RPMI8226 (cell line): ENCODE measurements around the gene ECI1.
"Not testable (repeated sequence)": the region's sequence is repeated elsewhere in the genome, so short reads cannot be mapped to it uniquely, and the experiment has no call there.

Experiments
- DNase-seq: peaks from one replicate; pipeline ENCODE4 v3.0.0-alpha.2; 2015

ECI1 gene

GRCh38 chr16:2278956-2279800 is 27.8 kb upstream of the ECI1 start:
- DNase-seq: no peak

GRCh38 chr16:2278272-2278608 is 26.9 kb upstream of the ECI1 start:
- peak; percentile 76 for DNase-seq

- no peak for DNase-seq
Observed at GRCh38 chr16:2277466-2278271, 26.3 kb upstream of the ECI1 start.

- no peak for DNase-seq
Observed at GRCh38 chr16:2276368-2277195, 25.2 kb upstream of the ECI1 start.

GRCh38 chr16:2275476-2276367 is 24.3 kb upstream of the ECI1 start:
- no peak for DNase-seq

- DNase-seq: no peak
Observed at GRCh38 chr16:2273931-2274330, 22.5 kb upstream of the ECI1 start.

GRCh38 chr16:2273484-2273883 is 22.1 kb upstream of the ECI1 start:
- no peak for DNase-seq

- DNase-seq: no peak
Observed at GRCh38 chr16:2271848-2272461, 20.6 kb upstream of the ECI1 start.

GRCh38 chr16:2270588-2271470 is 19.4 kb upstream of the ECI1 start:
- DNase-seq: no peak

- DNase-seq: no peak
Observed at GRCh38 chr16:2270070-2270462, 18.7 kb upstream of the ECI1 start.

- peak; percentile 99 for DNase-seq
Observed at GRCh38 chr16:2267913-2268666, 16.7 kb upstream of the ECI1 start, which contains the start of gene RNPS1. Gene RNPS1 (minus strand): TSS chr16:2268126. CDS start chr16:2264643, 3,483 bp downstream.

GRCh38 chr16:2267505-2267912 is 16.1 kb upstream of the ECI1 start:
- not testable (repeated sequence) for DNase-seq

GRCh38 chr16:2266887-2267286 is 15.5 kb upstream of the ECI1 start:
- not testable (repeated sequence) for DNase-seq

GRCh38 chr16:2263026-2263425 is 11.6 kb upstream of the ECI1 start:
- not testable (repeated sequence) for DNase-seq

- no peak for DNase-seq
Observed at GRCh38 chr16:2260250-2260649, 8.9 kb upstream of the ECI1 start.

- DNase-seq: not testable (repeated sequence)
Observed at GRCh38 chr16:2258530-2258929, 7.1 kb upstream of the ECI1 start.

- DNase-seq: no peak
Observed at GRCh38 chr16:2257726-2258125, 6.3 kb upstream of the ECI1 start.

- no peak for DNase-seq
Observed at GRCh38 chr16:2256531-2257140, 5.2 kb upstream of the ECI1 start.

GRCh38 chr16:2253293-2253692 is 1.9 kb upstream of the ECI1 start:
- DNase-seq: no peak
